Measurements from ENCODE around the gene PSMD14. TPM values are rescaled to one million over a fixed set of nuclear protein-coding genes. Genes with fewer than 3 reads are reported as not detected.

PSMD14 gene
- polyA plus RNA-seq, 1 donor, result 61.8 TPM

DNA sequence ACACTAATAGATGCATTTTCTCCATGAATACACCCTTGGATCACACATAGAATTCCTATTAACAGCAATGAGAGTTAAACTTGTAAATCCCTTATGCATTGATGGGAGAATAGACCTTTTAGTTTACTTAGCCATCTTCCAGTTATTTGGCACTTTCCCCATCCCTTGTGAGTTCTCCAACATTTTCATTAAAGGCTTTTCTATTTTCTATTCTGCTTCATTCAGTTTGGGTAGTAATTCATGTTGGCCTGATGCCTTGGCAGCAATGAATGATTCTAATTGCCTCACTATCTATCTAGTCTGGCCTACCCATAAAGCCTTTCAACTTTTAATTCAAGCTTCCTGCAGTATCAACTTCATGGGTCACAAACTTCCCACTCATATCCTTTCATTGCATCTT, 140.2 kb downstream of the PSMD14 start:
- no peak for DNase-seq

Other genes starting within 250 kb of the PSMD14 start
- gene TANK, start 148.0 kb upstream of the PSMD14 start, polyA plus RNA-seq (ENCODE audit: insufficient read length), result 71.7 TPM
- 0.03 TPM for gene TBR1, start 107.9 kb downstream of the PSMD14 start, polyA plus RNA-seq (ENCODE audit: insufficient read length)